ENCODE data around the gene ARHGEF19.

Gene ARHGEF19

GRCh38 chr1:16204216-16204615 lies 8.2 kb downstream of the ARHGEF19 start:
- no peak overlapping the region for H3K27ac ChIP-seq (ENCODE audit: low read length)
- H3K4me2 ChIP-seq (ENCODE audit: low read length), result no peak overlapping the region
- H3K4me3 ChIP-seq (ENCODE audit: low read length), result no peak overlapping the region
- no peaks in the 10 kb centered on the region for H3K36me3 ChIP-seq (replicated peaks; ENCODE audit: low read depth, low read length)
- no peaks in the 10 kb centered on the region for H3K9me3 ChIP-seq (ENCODE audit: insufficient read depth, low read length)
- H3K9ac ChIP-seq (ENCODE audit: low read length), result no peak overlapping the region
- H3K27me3 ChIP-seq (ENCODE audit: low read depth, low read length), result no peaks in the 10 kb centered on the region
- H3K79me2 ChIP-seq (ENCODE audit: low read length), result no peaks in the 10 kb centered on the region
- peaks cover 8% of the 10 kb centered on the region; the same call in 1 of the 2 replicates for H3K4me1 ChIP-seq (ENCODE audit: low read length)
- H4K20me1 ChIP-seq (ENCODE audit: insufficient read depth, low read length), result no peaks in the 10 kb centered on the region
- TF ChIP-seq EZH2phosphoT487 (IDR thresholded peaks at IDR 0.05; ENCODE audit: low read depth) (no peak), CTCF (IDR thresholded peaks at IDR 0.05; ENCODE audit: low read depth, low read length) (no peak)
- no peak overlapping the region for H2AFZ ChIP-seq (ENCODE audit: low read depth, low read length)

GRCh38 chr1:16203550-16203949 lies 8.9 kb downstream of the ARHGEF19 start:
- H4K20me1 ChIP-seq (ENCODE audit: insufficient read depth, low read length), result no peaks in the 10 kb centered on the region
- no peak overlapping the region for H2AFZ ChIP-seq (ENCODE audit: low read depth, low read length)
- no peak for TF ChIP-seq EZH2phosphoT487 (IDR thresholded peaks at IDR 0.05; ENCODE audit: low read depth)
- TF ChIP-seq CTCF (IDR thresholded peaks at IDR 0.05; ENCODE audit: low read depth, low read length), result no peak
- H3K9ac ChIP-seq (ENCODE audit: low read length), result no peak overlapping the region
- no peak overlapping the region for H3K27ac ChIP-seq (ENCODE audit: low read length)
- H3K4me3 ChIP-seq (ENCODE audit: low read length), result no peak overlapping the region
- H3K36me3 ChIP-seq (replicated peaks; ENCODE audit: low read depth, low read length), result no peaks in the 10 kb centered on the region
- H3K4me2 ChIP-seq (ENCODE audit: low read length), result no peak overlapping the region
- H3K79me2 ChIP-seq (ENCODE audit: low read length), result no peaks in the 10 kb centered on the region
- H3K27me3 ChIP-seq (ENCODE audit: low read depth, low read length), result no peaks in the 10 kb centered on the region
- peaks cover 8% of the 10 kb centered on the region; the same call in 1 of the 2 replicates for H3K4me1 ChIP-seq (ENCODE audit: low read length)
- H3K9me3 ChIP-seq (ENCODE audit: insufficient read depth, low read length), result no peaks in the 10 kb centered on the region

- no peaks in the 10 kb centered on the region for H3K36me3 ChIP-seq (replicated peaks; ENCODE audit: low read depth, low read length)
- no peaks in the 10 kb centered on the region for H3K27me3 ChIP-seq (ENCODE audit: low read depth, low read length)
- H3K4me2 ChIP-seq (ENCODE audit: low read length), result no peak overlapping the region
- no peaks in the 10 kb centered on the region for H3K9me3 ChIP-seq (ENCODE audit: insufficient read depth, low read length)
- H3K4me1 ChIP-seq (ENCODE audit: low read length), result peaks cover 8% of the 10 kb centered on the region; the same call in 1 of the 2 replicates
- H3K79me2 ChIP-seq (ENCODE audit: low read length), result no peaks in the 10 kb centered on the region
- no peak for TF ChIP-seq EZH2phosphoT487 (IDR thresholded peaks at IDR 0.05; ENCODE audit: low read depth)
- no peak for TF ChIP-seq CTCF (IDR thresholded peaks at IDR 0.05; ENCODE audit: low read depth, low read length)
- H3K9ac ChIP-seq (ENCODE audit: low read length), result no peak overlapping the region
- no peak overlapping the region for H2AFZ ChIP-seq (ENCODE audit: low read depth, low read length)
- H4K20me1 ChIP-seq (ENCODE audit: insufficient read depth, low read length), result no peaks in the 10 kb centered on the region
- no peak overlapping the region for H3K4me3 ChIP-seq (ENCODE audit: low read length)
- no peak overlapping the region for H3K27ac ChIP-seq (ENCODE audit: low read length)
Observed at GRCh38 chr1:16202281-16203210, 9.9 kb downstream of the ARHGEF19 start.

- H3K4me3 ChIP-seq (ENCODE audit: low read length), result no peak overlapping the region
- H2AFZ ChIP-seq (ENCODE audit: low read depth, low read length), result no peak overlapping the region
- H3K4me2 ChIP-seq (ENCODE audit: low read length), result no peak overlapping the region
- H3K79me2 ChIP-seq (ENCODE audit: low read length), result no peaks in the 10 kb centered on the region
- H3K9ac ChIP-seq (ENCODE audit: low read length), result no peak overlapping the region
- H3K27me3 ChIP-seq (ENCODE audit: low read depth, low read length), result no peaks in the 10 kb centered on the region
- no peaks in the 10 kb centered on the region for H3K4me1 ChIP-seq (ENCODE audit: low read length)
- H3K36me3 ChIP-seq (replicated peaks; ENCODE audit: low read depth, low read length), result no peaks in the 10 kb centered on the region
- H3K27ac ChIP-seq (ENCODE audit: low read length), result no peak overlapping the region
- no peaks in the 10 kb centered on the region for H4K20me1 ChIP-seq (ENCODE audit: insufficient read depth, low read length)
- no peak for TF ChIP-seq EZH2phosphoT487 (IDR thresholded peaks at IDR 0.05; ENCODE audit: low read depth)
- TF ChIP-seq CTCF (IDR thresholded peaks at IDR 0.05; ENCODE audit: low read depth, low read length), result no peak
- H3K9me3 ChIP-seq (ENCODE audit: insufficient read depth, low read length), result no peaks in the 10 kb centered on the region
Observed at GRCh38 chr1:16199700-16200099, 12.8 kb downstream of the ARHGEF19 start.

Data from OCI-LY3 (cell line).